ENCODE measurements around the gene HUWE1.

Gene HUWE1

GRCh38 chrX:53486285-53486684 is 200.2 kb downstream of the HUWE1 start:
- Histone ChIP-seq H3K27ac (ENCODE audit: low read depth, low read length) (no peak overlapping the region), H3K27me3 (ENCODE audit: insufficient read depth, low read length) (no peaks in the 10 kb centered on the region), H3K36me3 (ENCODE audit: insufficient read depth, low read length) (no peaks in the 10 kb centered on the region), H3K9me3 (ENCODE audit: insufficient read depth, low read depth, low read length) (no peaks in the 10 kb centered on the region), H3K9ac (ENCODE audit: low read depth, low read length) (no peak overlapping the region), H3K4me3 (ENCODE audit: low read length) (no peak overlapping the region), H3K4me1 (ENCODE audit: insufficient read depth, low read length) (no peaks in the 10 kb centered on the region)

DNA sequence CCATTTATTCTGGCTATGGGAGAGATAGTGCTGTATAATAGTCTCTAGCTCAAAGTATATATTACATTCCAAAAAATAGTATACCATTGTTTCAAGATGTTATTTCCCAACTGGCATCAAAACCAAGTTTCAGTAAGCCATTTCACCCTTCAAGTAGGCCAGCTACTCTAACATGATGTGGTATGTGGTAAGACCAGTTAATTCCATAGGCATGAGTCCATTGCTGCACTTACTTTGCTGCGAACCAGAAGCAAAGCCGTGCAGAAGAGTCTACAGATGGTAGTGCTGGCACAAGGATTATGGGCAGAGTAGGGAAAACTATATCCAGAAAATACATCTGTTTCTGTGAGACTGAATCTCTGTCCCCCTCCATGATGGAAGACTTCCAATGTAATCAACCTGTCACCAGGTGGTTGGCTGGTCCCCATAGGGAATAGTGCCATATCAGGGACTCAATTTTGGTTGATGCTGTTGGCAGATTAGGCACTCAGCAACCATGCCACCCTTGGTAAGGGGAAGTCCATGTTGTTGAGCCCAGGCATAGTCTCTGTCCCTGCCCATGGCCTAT is 202.6 kb downstream of the HUWE1 start:
- WGBS, result 83% methylated on average over 2 of the region's 2 CpGs
- Histone ChIP-seq H3K9me3 (ENCODE audit: insufficient read depth, low read depth, low read length) (no peaks in the 10 kb centered on the region), H3K4me3 (ENCODE audit: low read length) (no peak overlapping the region), H3K4me1 (ENCODE audit: insufficient read depth, low read length) (no peaks in the 10 kb centered on the region), H3K27me3 (ENCODE audit: insufficient read depth, low read length) (no peaks in the 10 kb centered on the region), H3K36me3 (ENCODE audit: insufficient read depth, low read length) (no peaks in the 10 kb centered on the region), H3K9ac (ENCODE audit: low read depth, low read length) (no peak overlapping the region), H3K27ac (ENCODE audit: low read depth, low read length) (no peak overlapping the region)

GRCh38 chrX:53483416-53483815 is 203.1 kb downstream of the HUWE1 start:
- Histone ChIP-seq H3K27me3 (ENCODE audit: insufficient read depth, low read length) (no peaks in the 10 kb centered on the region), H3K4me3 (ENCODE audit: low read length) (no peak overlapping the region), H3K4me1 (ENCODE audit: insufficient read depth, low read length) (no peaks in the 10 kb centered on the region), H3K36me3 (ENCODE audit: insufficient read depth, low read length) (no peaks in the 10 kb centered on the region), H3K9me3 (ENCODE audit: insufficient read depth, low read depth, low read length) (no peaks in the 10 kb centered on the region), H3K9ac (ENCODE audit: low read depth, low read length) (no peak overlapping the region), H3K27ac (ENCODE audit: low read depth, low read length) (no peak overlapping the region)
- WGBS, result 81% methylated on average over 2 of the region's 2 CpGs

Data from HUES64 (cell line).